NCI-H2227 (cell line): ENCODE measurements around the gene VPREB3.

Experiments used
- DNase-seq: peaks from one replicate; lab custom pipeline; 2025; ENCODE audit not compliant: unreplicated experiment; lab: John Stamatoyannopoulos, UW

Gene VPREB3

GRCh38 chr22:23704062-23704461 is 50.2 kb downstream of the VPREB3 start:
- no peak for DNase-seq
